Testis (tissue), 2 donors: Measurements from ENCODE around the gene NDUFAF5.

Experiments used
- CTCF ChIP-seq, 3 experiments: fragments of 450-650 bp in 2 of 3; fragments of 200-600 bp in 1 of 3; sonication (generic) in 1 of 3; IDR thresholded peaks; one replicate each; pipeline ENCODE4 v1.5.1; 2016 to 2019; ENCODE audit warnings: antibody characterized with exemption in 3 of 3, mild to moderate bottlenecking in 2 of 3, moderate library complexity in 1 of 3
- POLR2A ChIP-seq: fragments of 450-650 bp; IDR thresholded peaks from one replicate; pipeline ENCODE4 v1.6.1; 2017; ENCODE audit warnings: antibody characterized with exemption, mild to moderate bottlenecking, moderate library complexity

GRCh38 chr20:13772529-13772928 is 12.3 kb upstream of the NDUFAF5 start:
- TF ChIP-seq POLR2A (no peak), CTCF (IDR thresholded peaks at IDR 0.05) (no peak)
